Keratinocyte (primary cell): Measurements from ENCODE around the gene UBXN7. TPM values are rescaled to one million over a fixed set of nuclear protein-coding genes. Genes with fewer than 3 reads are reported as not detected.
"Not testable (repeated sequence)": the region's sequence is repeated elsewhere in the genome, so short reads cannot be mapped to it uniquely, and the experiment has no call there.

ENCODE experiments used
- DNase-seq: peaks from one replicate; pipeline ENCODE4 v3.0.0-alpha.2; 2011; ENCODE audit warnings: low read depth, missing footprints, low spot score
- FAIRE-seq: peaks from 2 replicates; lab custom pipeline; 2011; peaks lifted over from hg19 to GRCh38; lab: Jason Lieb, UNC
- H2AFZ ChIP-seq: 2 replicates; pipeline ENCODE4 v1.6.0; 2012; ENCODE audit warnings: low read length, control low read depth, inconsistent platforms; ENCODE audit not compliant: control insufficient read depth
- H3K27ac ChIP-seq: 2 replicates; pipeline ENCODE4 v1.5.1; 2011; ENCODE audit warnings: low read length; ENCODE audit not compliant: control insufficient read depth, insufficient read depth
- H3K27me3 ChIP-seq: 3 replicates; pipeline ENCODE4 v1.6.0; 2011; ENCODE audit warnings: low read length; ENCODE audit not compliant: control insufficient read depth, insufficient read depth; ENCODE audit errors: extremely low read depth
- H3K36me3 ChIP-seq, 2 experiments: 2 replicates in 1 of 2; 3 replicates in 1 of 2; pipeline ENCODE4 v1.5.1; 2011; ENCODE audit warnings: low read length in 2 of 2, mild to moderate bottlenecking in 1 of 2; ENCODE audit not compliant: control insufficient read depth in 2 of 2, insufficient read depth in 2 of 2; ENCODE audit errors: extremely low read depth in 1 of 2
- H3K4me1 ChIP-seq: 3 replicates; pipeline ENCODE4 v1.5.1; 2011; ENCODE audit warnings: low read length; ENCODE audit not compliant: control insufficient read depth, insufficient read depth; ENCODE audit errors: extremely low read depth
- H3K4me2 ChIP-seq: 3 replicates; pipeline ENCODE4 v1.6.0; 2011; ENCODE audit warnings: low read depth, low read length; ENCODE audit not compliant: control insufficient read depth, insufficient read depth; ENCODE audit errors: extremely low read depth
- H3K4me3 ChIP-seq, 3 experiments: fragments of 200-600 bp in 1 of 3; sonication (generic) in 1 of 3; 2 replicates in 2 of 3; 3 replicates in 1 of 3; pipeline ENCODE4 v1.5.1; 2011 to 2016; ENCODE audit warnings: low read length in 3 of 3, mild to moderate bottlenecking in 3 of 3, control low read depth in 2 of 3, inconsistent platforms in 1 of 3, low read depth in 1 of 3, mixed read lengths in 1 of 3, mixed run types in 1 of 3, moderate library complexity in 1 of 3; ENCODE audit not compliant: control insufficient read depth in 2 of 3, insufficient read depth in 2 of 3; ENCODE audit errors: extremely low read depth in 1 of 3
- H3K79me2 ChIP-seq: 2 replicates; pipeline ENCODE4 v1.6.0; 2012; ENCODE audit warnings: low read length; ENCODE audit not compliant: control insufficient read depth, insufficient read depth
- H3K9ac ChIP-seq: 3 replicates; pipeline ENCODE4 v1.6.0; 2011; ENCODE audit warnings: low read length; ENCODE audit not compliant: control insufficient read depth, insufficient read depth; ENCODE audit errors: extremely low read depth
- H3K9me1 ChIP-seq: 3 replicates; pipeline ENCODE4 v1.6.0; 2011; ENCODE audit warnings: low read length; ENCODE audit not compliant: control insufficient read depth, insufficient read depth; ENCODE audit errors: extremely low read depth
- H3K9me3 ChIP-seq: 2 replicates; pipeline ENCODE4 v1.5.1; 2012; ENCODE audit warnings: low read depth, low read length; ENCODE audit not compliant: control insufficient read depth
- H4K20me1 ChIP-seq: 3 replicates; pipeline ENCODE4 v1.6.0; 2011; ENCODE audit warnings: low read length; ENCODE audit not compliant: control insufficient read depth, insufficient read depth; ENCODE audit errors: extremely low read depth
- CTCF ChIP-seq, 3 experiments: IDR thresholded peaks in 1 of 3; conservative IDR thresholded peaks in 1 of 3; optimal IDR thresholded peaks in 1 of 3; 2 replicates in 2 of 3; 3 replicates in 1 of 3; pipeline versions ENCODE3 to v1.5.1; 2011; ENCODE audit warnings: low read length in 3 of 3, mild to moderate bottlenecking in 3 of 3, moderate library complexity in 2 of 3, control low read depth in 1 of 3, inconsistent platforms in 1 of 3; ENCODE audit not compliant: insufficient read depth in 2 of 3; ENCODE audit errors: extremely low read depth in 1 of 3
- EZH2 ChIP-seq: IDR thresholded peaks from one replicate; pipeline ENCODE4 v1.6.1; 2012; ENCODE audit warnings: inconsistent platforms, mild to moderate bottlenecking, low read length, moderate library complexity
- dilution Hi-C: fragments of 300-500 bp; cut with MboI; formaldehyde crosslinking; loops from one replicate; pipeline ENCODE4 v1.7.0; 2020; ENCODE audit warnings: low sequenced_read_pairs; ENCODE audit not compliant: extremely low pct_ligation_motif_present
- polyA plus RNA-seq, 5 experiments: library from polyadenylated mRNA; depleted of rRNA in 3 of 5; stranded (reverse) in 3 of 5; stranded (forward) in 1 of 5; unstranded in 1 of 5; fragments of >200 nt; gene quantifications; 1 replicate in 1 of 5; 2 replicates in 3 of 5; 3 replicates in 1 of 5; pipeline versions ENCODE4 v1.2.1 to v1.2.3, GENCODE V29; 2011 to 2012; ENCODE audit warnings: missing spikeins in 2 of 5, low read depth in 1 of 5, low replicate concordance in 1 of 5

Gene UBXN7
- polyA plus RNA-seq, 1 donor (not counting 4 experiments of a cell fraction or from before 2014, with no cell fraction given) = 19.7 TPM

- Histone ChIP-seq H3K4me1 (no peaks in the 10 kb centered on the region), H2AFZ (no peak overlapping the region), H3K9ac (no peak overlapping the region), H3K9me3 (no peaks in the 10 kb centered on the region), H4K20me1 (no peaks in the 10 kb centered on the region), H3K4me2 (no peak overlapping the region), H3K27ac (no peak overlapping the region), H3K9me1 (no peaks in the 10 kb centered on the region), H3K79me2 (no peaks in the 10 kb centered on the region), H3K4me3 (no peak overlapping the region), H3K27me3 (no peaks in the 10 kb centered on the region), H3K36me3 (peaks cover 10 to 14% of the 10 kb centered on the region in 2 experiments)
- dilution Hi-C loops = no loop called here
- TF ChIP-seq EZH2 (no peak), CTCF (optimal IDR thresholded peaks at IDR 0.05 in 1 of 3, IDR thresholded peaks at IDR 0.05 in 1 of 3, conservative IDR thresholded peaks at IDR 0.05 in 1 of 3; ENCODE audit: extremely low read depth in 1 of 3, insufficient read depth in 2 of 3, low read length in 3 of 3) (no peak)
- DNase-seq = no peak
- FAIRE-seq = no peak
Measured at GRCh38 chr3:196472286-196472685, 40.1 kb upstream of the UBXN7 start.

- H3K9me1 ChIP-seq = no peaks in the 10 kb centered on the region
- H2AFZ ChIP-seq = no peak overlapping the region
- no peak overlapping the region for H3K4me2 ChIP-seq
- dilution Hi-C loops = no loop called here
- H4K20me1 ChIP-seq = no peaks in the 10 kb centered on the region
- no peaks in the 10 kb centered on the region for H3K9me3 ChIP-seq
- TF ChIP-seq CTCF (optimal IDR thresholded peaks at IDR 0.05 in 1 of 3, IDR thresholded peaks at IDR 0.05 in 1 of 3, conservative IDR thresholded peaks at IDR 0.05 in 1 of 3; ENCODE audit: extremely low read depth in 1 of 3, insufficient read depth in 2 of 3, low read length in 3 of 3) = no peak
- TF ChIP-seq EZH2 = no peak
- no peaks in the 10 kb centered on the region for H3K27me3 ChIP-seq
- no peak overlapping the region for H3K27ac ChIP-seq
- no peaks in the 10 kb centered on the region for H3K79me2 ChIP-seq
- H3K4me1 ChIP-seq = no peaks in the 10 kb centered on the region
- no peak overlapping the region for H3K9ac ChIP-seq
- H3K4me3 ChIP-seq = no peak overlapping the region
- DNase-seq (no peak), FAIRE-seq (no peak)
- peaks cover 10 to 12% of the 10 kb centered on the region in 2 experiments for H3K36me3 ChIP-seq
Measured at GRCh38 chr3:196471551-196471950, 39.3 kb upstream of the UBXN7 start.

- FAIRE-seq, H2AFZ ChIP-seq, H3K9ac ChIP-seq, H3K4me1 ChIP-seq, DNase-seq, H4K20me1 ChIP-seq, H3K4me2 ChIP-seq, H3K27ac ChIP-seq, dilution Hi-C loops, H3K9me1 ChIP-seq, H3K9me3 ChIP-seq, H3K27me3 ChIP-seq, H3K79me2 ChIP-seq, H3K4me3 ChIP-seq: not testable (repeated sequence)
- peaks cover 10 to 12% of the 10 kb centered on the region in 2 experiments for H3K36me3 ChIP-seq
Measured at GRCh38 chr3:196470182-196470581, 38.0 kb upstream of the UBXN7 start.
